K562 (cell line): ENCODE data around the gene ZMPSTE24. TPM values are rescaled to one million over a fixed set of nuclear protein-coding genes. Genes with fewer than 3 reads are reported as not detected.
A peak's percentile ranks its signal among the peaks of the same experiment; 100 is the strongest.

Source experiments
- ARHGAP35 ChIP-seq: fragments of 450-650 bp; IDR thresholded peaks from 2 replicates; pipeline ENCODE4 v1.6.1; 2018; ENCODE audit not compliant: partially characterized antibody
- DACH1 ChIP-seq: fragments of 450-650 bp; IDR thresholded peaks from 2 replicates; pipeline ENCODE4 v1.6.1; 2018; ENCODE audit not compliant: partially characterized antibody
- HMBOX1 ChIP-seq: sonication (generic); IDR thresholded peaks from 2 replicates; pipeline ENCODE4 v1.6.1; 2016
- PHF21A ChIP-seq: fragments of 450-650 bp; IDR thresholded peaks from 2 replicates; pipeline ENCODE4 v1.6.1; 2017; ENCODE audit warnings: low read depth, borderline replicate concordance
- RAD21 ChIP-seq, 2 experiments: fragments of 250-450 bp in 1 of 2; fragments of 450-650 bp in 1 of 2; sonication (Bioruptor Pico) in 1 of 2; formaldehyde crosslinking in 1 of 2; IDR thresholded peaks in 1 of 2; conservative IDR thresholded peaks in 1 of 2; 2 replicates each; pipeline versions ENCODE4 v1.4.0 to v1.8.0; 2020 to 2022; ENCODE audit warnings: mild to moderate bottlenecking in 2 of 2, moderate library complexity in 1 of 2
- RBM22 ChIP-seq: fragments of 200-400 bp; formaldehyde crosslinking; IDR thresholded peaks from 2 replicates; pipeline ENCODE4 v1.6.1; 2018; ENCODE audit warnings: low read length, low read depth; ENCODE audit not compliant: poor library complexity, severe bottlenecking
- RCOR1 ChIP-seq, 2 experiments: IDR thresholded peaks; 2 replicates each; pipeline ENCODE4 v1.6.1; 2012; ENCODE audit warnings: low read depth in 2 of 2, low read length in 2 of 2, borderline replicate concordance in 1 of 2, improper control_type of control experiment in 1 of 2
- TFAM ChIP-seq: fragments of 250-450 bp; sonication (Bioruptor Pico); conservative IDR thresholded peaks from 2 replicates; pipeline ENCODE4 v1.5.0; 2021; ENCODE audit warnings: mild to moderate bottlenecking, moderate library complexity
- U2AF2 ChIP-seq: fragments of 200-400 bp; formaldehyde crosslinking; optimal IDR thresholded peaks from 2 replicates; pipeline ENCODE3; 2017; ENCODE audit warnings: low read depth, mild to moderate bottlenecking, low read length
- ZNF143 ChIP-seq: sonication (generic); formaldehyde crosslinking; IDR thresholded peaks from 2 replicates; pipeline ENCODE4 v1.9.0; 2022; ENCODE audit warnings: mild to moderate bottlenecking, missing genetic modification reagents
- ZNF785 ChIP-seq: fragments of 250-450 bp; sonication (Bioruptor Pico); IDR thresholded peaks from 2 replicates; pipeline ENCODE4 v1.4.0; 2020; ENCODE audit warnings: mild to moderate bottlenecking
- polyA plus RNA-seq, 8 experiments: library from polyadenylated mRNA; depleted of rRNA in 4 of 8; stranded (reverse) in 5 of 8; unstranded in 3 of 8; fragments of >200 nt; fragmentation: Nextera tagmentation in 2 of 8; fragmentation: Illumina TruSeq in 1 of 8; extraction: Ambion mirVana in 2 of 8; extraction: Trizol in 1 of 8; gene quantifications; 2 replicates each; pipeline versions ENCODE4 v1.2.1 to v1.2.3, GENCODE V29; 2011 to 2014; ENCODE audit warnings: inconsistent platforms in 1 of 8, missing spikeins in 1 of 8
- total RNA-seq, 7 experiments: library from RNA; depleted of rRNA in 6 of 7; stranded (reverse); fragments of >200 nt in 6 of 7; fragmentation: Illumina TruSeq in 2 of 7; extraction: Trizol in 2 of 7; gene quantifications; 2 replicates each; pipeline versions ENCODE4 v1.2.1 to v1.2.3, GENCODE V29; 2011 to 2021; ENCODE audit warnings: low replicate concordance in 1 of 7
- TF ChIP-seq, protein P1 (sequence below): sonication (generic); formaldehyde crosslinking; IDR thresholded peaks from 2 replicates; pipeline ENCODE4 v1.8.0; 2022; ENCODE audit warnings: mild to moderate bottlenecking, missing genetic modification reagents
- TF ChIP-seq, protein P2 (sequence below): fragments of 150-350 bp; conservative IDR thresholded peaks from 2 replicates; pipeline ENCODE4 v1.6.1; 2014; ENCODE audit warnings: low read length
- TF ChIP-seq, protein P3 (sequence below): sonication (generic); formaldehyde crosslinking; IDR thresholded peaks from 2 replicates; pipeline ENCODE4 v1.8.1; 2022; ENCODE audit warnings: missing genetic modification reagents

Gene ZMPSTE24
- total and polyA plus RNA-seq, 9 of the 15 experiments (the other 6 are each of a cell fraction or from before 2014, with no cell fraction given), result 30.7 to 75.9 (median 64.3) TPM

GRCh38 chr1:40310983-40311642, 53.1 kb downstream of the ZMPSTE24 start (continued):
- no peak for TF ChIP-seq TFAM (CRISPR knock-in tag)
- TF ChIP-seq ZNF143, result 0 out of 2 replicates have a peak, but pooled peaks have one; percentile 15
- no peak for TF ChIP-seq PHF21A
- no peak for TF ChIP-seq U2AF2
- no peak for TF ChIP-seq DACH1
- TF ChIP-seq ZNF785, result no peak
- TF ChIP-seq ARHGAP35, result no peak
- TF ChIP-seq, protein P1, sequence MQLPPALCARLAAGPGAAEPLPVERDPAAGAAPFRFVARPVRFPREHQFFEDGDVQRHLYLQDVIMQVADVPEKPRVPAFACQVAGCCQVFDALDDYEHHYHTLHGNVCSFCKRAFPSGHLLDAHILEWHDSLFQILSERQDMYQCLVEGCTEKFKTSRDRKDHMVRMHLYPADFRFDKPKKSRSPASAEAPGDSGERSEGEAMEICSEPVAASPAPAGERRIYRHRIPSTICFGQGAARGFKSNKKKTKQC, result no peak
- no peak for TF ChIP-seq HMBOX1
- no peak for TF ChIP-seq RBM22
- peak in 1 of 2 experiments; percentile 34; a peak in 1 of 4 replicates for TF ChIP-seq RAD21 (CRISPR knock-in tag; conservative IDR thresholded peaks at IDR 0.05 in 1 of 2, IDR thresholded peaks at IDR 0.05 in 1 of 2)
- TF ChIP-seq, protein P2, sequence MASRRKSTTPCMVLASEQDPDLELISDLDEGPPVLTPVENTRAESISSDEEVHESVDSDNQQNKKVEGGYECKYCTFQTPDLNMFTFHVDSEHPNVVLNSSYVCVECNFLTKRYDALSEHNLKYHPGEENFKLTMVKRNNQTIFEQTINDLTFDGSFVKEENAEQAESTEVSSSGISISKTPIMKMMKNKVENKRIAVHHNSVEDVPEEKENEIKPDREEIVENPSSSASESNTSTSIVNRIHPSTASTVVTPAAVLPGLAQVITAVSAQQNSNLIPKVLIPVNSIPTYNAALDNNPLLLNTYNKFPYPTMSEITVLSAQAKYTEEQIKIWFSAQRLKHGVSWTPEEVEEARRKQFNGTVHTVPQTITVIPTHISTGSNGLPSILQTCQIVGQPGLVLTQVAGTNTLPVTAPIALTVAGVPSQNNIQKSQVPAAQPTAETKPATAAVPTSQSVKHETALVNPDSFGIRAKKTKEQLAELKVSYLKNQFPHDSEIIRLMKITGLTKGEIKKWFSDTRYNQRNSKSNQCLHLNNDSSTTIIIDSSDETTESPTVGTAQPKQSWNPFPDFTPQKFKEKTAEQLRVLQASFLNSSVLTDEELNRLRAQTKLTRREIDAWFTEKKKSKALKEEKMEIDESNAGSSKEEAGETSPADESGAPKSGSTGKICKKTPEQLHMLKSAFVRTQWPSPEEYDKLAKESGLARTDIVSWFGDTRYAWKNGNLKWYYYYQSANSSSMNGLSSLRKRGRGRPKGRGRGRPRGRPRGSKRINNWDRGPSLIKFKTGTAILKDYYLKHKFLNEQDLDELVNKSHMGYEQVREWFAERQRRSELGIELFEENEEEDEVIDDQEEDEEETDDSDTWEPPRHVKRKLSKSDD, result no peak
- TF ChIP-seq, protein P3, sequence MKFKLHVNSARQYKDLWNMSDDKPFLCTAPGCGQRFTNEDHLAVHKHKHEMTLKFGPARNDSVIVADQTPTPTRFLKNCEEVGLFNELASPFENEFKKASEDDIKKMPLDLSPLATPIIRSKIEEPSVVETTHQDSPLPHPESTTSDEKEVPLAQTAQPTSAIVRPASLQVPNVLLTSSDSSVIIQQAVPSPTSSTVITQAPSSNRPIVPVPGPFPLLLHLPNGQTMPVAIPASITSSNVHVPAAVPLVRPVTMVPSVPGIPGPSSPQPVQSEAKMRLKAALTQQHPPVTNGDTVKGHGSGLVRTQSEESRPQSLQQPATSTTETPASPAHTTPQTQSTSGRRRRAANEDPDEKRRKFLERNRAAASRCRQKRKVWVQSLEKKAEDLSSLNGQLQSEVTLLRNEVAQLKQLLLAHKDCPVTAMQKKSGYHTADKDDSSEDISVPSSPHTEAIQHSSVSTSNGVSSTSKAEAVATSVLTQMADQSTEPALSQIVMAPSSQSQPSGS (CRISPR knock-in tag), result no peak
- TF ChIP-seq RCOR1 (IDR thresholded peaks at IDR 0.05; ENCODE audit: borderline replicate concordance in 1 of 2, low read depth in 2 of 2, low read length in 2 of 2), result no peak
- TF ChIP-seq, all 486 proteins: peak for 8
